ENCODE measurements around the gene NFIX.

DNA sequence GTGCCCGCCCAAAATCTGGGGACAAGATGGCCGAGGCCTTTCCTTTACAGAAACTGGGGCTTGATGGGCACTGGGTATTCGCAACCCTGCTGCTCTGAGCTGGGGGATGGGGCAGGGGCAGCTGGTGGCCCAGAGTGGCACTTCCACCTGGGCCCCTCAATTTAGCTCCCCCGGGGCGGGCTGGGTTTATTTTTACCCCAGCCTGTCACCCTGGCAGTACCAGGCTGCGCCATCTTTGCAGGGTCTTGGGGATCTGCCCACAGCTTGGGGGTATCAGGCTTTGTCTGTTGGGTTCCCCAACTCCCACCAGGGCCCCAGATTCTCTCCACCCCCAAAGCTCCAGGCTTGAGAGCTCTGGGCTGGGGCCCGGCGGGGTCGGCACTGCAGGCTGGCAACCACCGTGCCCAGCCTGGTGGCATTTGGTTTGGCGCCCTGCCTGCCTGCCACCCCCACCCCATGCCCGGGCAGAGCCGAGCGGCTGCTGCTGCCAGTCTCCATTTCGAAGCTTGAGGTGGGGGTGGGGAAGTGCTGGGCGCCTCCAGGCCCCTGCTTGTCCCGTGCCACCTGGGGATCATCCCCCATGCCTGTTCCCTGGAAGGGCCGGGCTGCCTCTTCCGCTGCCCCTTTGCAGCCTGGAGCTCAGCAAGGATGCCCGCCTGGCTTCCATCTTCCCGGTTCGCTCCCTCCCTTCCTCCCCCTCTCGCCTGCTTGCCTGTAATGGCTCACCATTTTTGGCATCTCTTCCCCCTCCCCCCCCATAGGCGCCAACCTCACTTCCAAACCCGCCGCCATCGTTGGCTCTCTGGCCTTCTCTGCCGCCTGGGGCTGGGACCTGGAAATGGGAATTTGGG is 11.4 kb downstream of the NFIX start:
- TF ChIP-seq, protein P1, sequence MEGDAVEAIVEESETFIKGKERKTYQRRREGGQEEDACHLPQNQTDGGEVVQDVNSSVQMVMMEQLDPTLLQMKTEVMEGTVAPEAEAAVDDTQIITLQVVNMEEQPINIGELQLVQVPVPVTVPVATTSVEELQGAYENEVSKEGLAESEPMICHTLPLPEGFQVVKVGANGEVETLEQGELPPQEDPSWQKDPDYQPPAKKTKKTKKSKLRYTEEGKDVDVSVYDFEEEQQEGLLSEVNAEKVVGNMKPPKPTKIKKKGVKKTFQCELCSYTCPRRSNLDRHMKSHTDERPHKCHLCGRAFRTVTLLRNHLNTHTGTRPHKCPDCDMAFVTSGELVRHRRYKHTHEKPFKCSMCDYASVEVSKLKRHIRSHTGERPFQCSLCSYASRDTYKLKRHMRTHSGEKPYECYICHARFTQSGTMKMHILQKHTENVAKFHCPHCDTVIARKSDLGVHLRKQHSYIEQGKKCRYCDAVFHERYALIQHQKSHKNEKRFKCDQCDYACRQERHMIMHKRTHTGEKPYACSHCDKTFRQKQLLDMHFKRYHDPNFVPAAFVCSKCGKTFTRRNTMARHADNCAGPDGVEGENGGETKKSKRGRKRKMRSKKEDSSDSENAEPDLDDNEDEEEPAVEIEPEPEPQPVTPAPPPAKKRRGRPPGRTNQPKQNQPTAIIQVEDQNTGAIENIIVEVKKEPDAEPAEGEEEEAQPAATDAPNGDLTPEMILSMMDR (IDR thresholded peaks at IDR 0.05): no peak
- TF ChIP-seq POLR2A (IDR thresholded peaks at IDR 0.05): no peak
